Stimulated activated CD4-positive, alpha-beta T cell treated with anti-CD3 and anti-CD28 coated beads, Interleukin-15, amount 100 ng/mL, for 48 hours (primary cell): ENCODE data around the gene SPTSSB.

ENCODE experiments used
- DNase-seq, 2 donors: peaks; one replicate each; pipeline ENCODE4 v3.0.0-alpha.2; 2020; ENCODE audit warnings: low read depth in 2 of 2

The SPTSSB gene

GRCh38 chr3:161339517-161340500 is 31.5 kb downstream of the SPTSSB start:
- DNase-seq: no peak

- no peak for DNase-seq
These were observed 34.0 kb downstream of the SPTSSB start for GRCh38 chr3:161337311-161337710.

- DNase-seq: no peak
These were observed 34.7 kb downstream of the SPTSSB start for GRCh38 chr3:161336661-161337060.

- no peak for DNase-seq
These were observed 37.6 kb downstream of the SPTSSB start for GRCh38 chr3:161333696-161334095.

GRCh38 chr3:161332792-161333191 is 38.5 kb downstream of the SPTSSB start:
- DNase-seq: no peak

- no peak for DNase-seq
These were observed 46.3 kb downstream of the SPTSSB start for GRCh38 chr3:161325059-161325458.

GRCh38 chr3:161323926-161324621 is 47.2 kb downstream of the SPTSSB start:
- DNase-seq: no peak

- DNase-seq: no peak
These were observed 48.3 kb downstream of the SPTSSB start for GRCh38 chr3:161322781-161323568.

GRCh38 chr3:161320837-161321236 is 50.5 kb downstream of the SPTSSB start:
- DNase-seq: no peak

GRCh38 chr3:161319867-161320266 is 51.5 kb downstream of the SPTSSB start:
- no peak for DNase-seq

GRCh38 chr3:161317077-161317476 is 54.2 kb downstream of the SPTSSB start:
- DNase-seq: no peak

- DNase-seq: no peak
These were observed 55.2 kb downstream of the SPTSSB start for GRCh38 chr3:161316006-161316689.

- DNase-seq: no peak
These were observed 56.4 kb downstream of the SPTSSB start for GRCh38 chr3:161314836-161315395.

- peak; percentile 34 to 36 for DNase-seq
These were observed 60.5 kb downstream of the SPTSSB start for GRCh38 chr3:161310649-161311423.

GRCh38 chr3:161305095-161305991 is 66.0 kb downstream of the SPTSSB start:
- peak in 1 of 2 donors; percentile 3 for DNase-seq

- no peak for DNase-seq
These were observed 74.5 kb downstream of the SPTSSB start for GRCh38 chr3:161296814-161297213.

- DNase-seq: no peak
These were observed 76.0 kb downstream of the SPTSSB start for GRCh38 chr3:161295325-161295724.
